ENCODE results near the gene DAW1.
A peak's percentile ranks its signal among the peaks of the same experiment; 100 is the strongest.

- TF ChIP-seq POLR2A (IDR thresholded peaks at IDR 0.05) = no peak
- TF ChIP-seq CTCF (IDR thresholded peaks at IDR 0.05) = peak in 5 of 7 experiments; percentile 24 to 70 (median 39)
- TF ChIP-seq POLR2AphosphoS5 (IDR thresholded peaks at IDR 0.05) = no peak
Measured at GRCh38 chr2:227862227-227862740, 9.1 kb upstream of the DAW1 start.

Measured in stomach (tissue), 4 donors.